ENCODE measurements around the gene GJC2.
"Not testable (repeated sequence)": the region's sequence is repeated elsewhere in the genome, so short reads cannot be mapped to it uniquely, and the experiment has no call there.

Gene GJC2

GRCh38 chr1:228170666-228171065 is 20.9 kb downstream of the GJC2 start:
- DNase-seq (ENCODE audit: low read depth in 3 of 3, low spot score in 1 of 3) = no peak

GRCh38 chr1:228171221-228171891 is 21.6 kb downstream of the GJC2 start:
- DNase-seq (ENCODE audit: low read depth in 3 of 3, low spot score in 1 of 3) = no peak

GRCh38 chr1:228172591-228173527 is 23.1 kb downstream of the GJC2 start:
- DNase-seq (ENCODE audit: low read depth in 3 of 3, low spot score in 1 of 3) = no peak

GRCh38 chr1:228173528-228174481 is 24.1 kb downstream of the GJC2 start:
- DNase-seq (ENCODE audit: low read depth in 3 of 3, low spot score in 1 of 3) = not testable (repeated sequence)

- no peak for DNase-seq (ENCODE audit: low read depth in 3 of 3, low spot score in 1 of 3)
These were observed 25.0 kb downstream of the GJC2 start for GRCh38 chr1:228174482-228175315.

GRCh38 chr1:228175316-228176023 is 25.7 kb downstream of the GJC2 start:
- no peak for DNase-seq (ENCODE audit: low read depth in 3 of 3, low spot score in 1 of 3)

GRCh38 chr1:228176024-228176395 is 26.3 kb downstream of the GJC2 start:
- no peak for DNase-seq (ENCODE audit: low read depth in 3 of 3, low spot score in 1 of 3)

GRCh38 chr1:228176461-228177182 is 26.9 kb downstream of the GJC2 start:
- no peak for DNase-seq (ENCODE audit: low read depth in 3 of 3, low spot score in 1 of 3)

GRCh38 chr1:228177183-228177475 is 27.4 kb downstream of the GJC2 start:
- no peak for DNase-seq (ENCODE audit: low read depth in 3 of 3, low spot score in 1 of 3)

- no peak for DNase-seq (ENCODE audit: low read depth in 3 of 3, low spot score in 1 of 3)
These were observed 28.3 kb downstream of the GJC2 start for GRCh38 chr1:228177721-228178710.

- no peak for DNase-seq (ENCODE audit: low read depth in 3 of 3, low spot score in 1 of 3)
These were observed 29.3 kb downstream of the GJC2 start for GRCh38 chr1:228178737-228179684.

GRCh38 chr1:228180271-228180958 is 30.7 kb downstream of the GJC2 start:
- DNase-seq (ENCODE audit: low read depth in 3 of 3, low spot score in 1 of 3) = no peak

GRCh38 chr1:228180959-228181644 is 31.4 kb downstream of the GJC2 start:
- DNase-seq (ENCODE audit: low read depth in 3 of 3, low spot score in 1 of 3) = no peak

- DNase-seq (ENCODE audit: low read depth in 3 of 3, low spot score in 1 of 3) = no peak
These were observed 31.9 kb downstream of the GJC2 start for GRCh38 chr1:228181645-228182034.

- DNase-seq (ENCODE audit: low read depth in 3 of 3, low spot score in 1 of 3) = no peak
These were observed 32.7 kb downstream of the GJC2 start for GRCh38 chr1:228182296-228183030.

Measured in stimulated activated CD4-positive, alpha-beta T cell treated with anti-CD3 and anti-CD28 coated beads, TNF-alpha, amount 100 ng/mL, for 1 hour (primary cell).